HFF-Myc (cell line): ENCODE measurements around the gene DPP4.

Experiments used
- DNase-seq: peaks from one replicate; pipeline ENCODE4 v3.0.0-alpha.2; 2011; ENCODE audit warnings: low read depth; ENCODE audit errors: extremely low read depth
- H3K4me3 ChIP-seq: replicated peaks from 2 replicates; pipeline ENCODE4 v1.5.1; 2011; ENCODE audit warnings: low read depth, mild to moderate bottlenecking, control low read depth, low read length
- CTCF ChIP-seq: IDR thresholded peaks from 2 replicates; pipeline ENCODE4 v1.5.1; 2012; ENCODE audit warnings: mild to moderate bottlenecking, low read depth, low read length, control low read depth; ENCODE audit errors: missing control alignments

Gene DPP4

GRCh38 chr2:162013514-162014475 lies 60.2 kb downstream of the DPP4 start:
- no peak for DNase-seq
- H3K4me3 ChIP-seq, result no peak overlapping the region
- no peak for TF ChIP-seq CTCF

GRCh38 chr2:162012565-162013058 lies 61.4 kb downstream of the DPP4 start:
- H3K4me3 ChIP-seq, result no peak overlapping the region
- no peak for TF ChIP-seq CTCF
- DNase-seq, result no peak

DNA sequence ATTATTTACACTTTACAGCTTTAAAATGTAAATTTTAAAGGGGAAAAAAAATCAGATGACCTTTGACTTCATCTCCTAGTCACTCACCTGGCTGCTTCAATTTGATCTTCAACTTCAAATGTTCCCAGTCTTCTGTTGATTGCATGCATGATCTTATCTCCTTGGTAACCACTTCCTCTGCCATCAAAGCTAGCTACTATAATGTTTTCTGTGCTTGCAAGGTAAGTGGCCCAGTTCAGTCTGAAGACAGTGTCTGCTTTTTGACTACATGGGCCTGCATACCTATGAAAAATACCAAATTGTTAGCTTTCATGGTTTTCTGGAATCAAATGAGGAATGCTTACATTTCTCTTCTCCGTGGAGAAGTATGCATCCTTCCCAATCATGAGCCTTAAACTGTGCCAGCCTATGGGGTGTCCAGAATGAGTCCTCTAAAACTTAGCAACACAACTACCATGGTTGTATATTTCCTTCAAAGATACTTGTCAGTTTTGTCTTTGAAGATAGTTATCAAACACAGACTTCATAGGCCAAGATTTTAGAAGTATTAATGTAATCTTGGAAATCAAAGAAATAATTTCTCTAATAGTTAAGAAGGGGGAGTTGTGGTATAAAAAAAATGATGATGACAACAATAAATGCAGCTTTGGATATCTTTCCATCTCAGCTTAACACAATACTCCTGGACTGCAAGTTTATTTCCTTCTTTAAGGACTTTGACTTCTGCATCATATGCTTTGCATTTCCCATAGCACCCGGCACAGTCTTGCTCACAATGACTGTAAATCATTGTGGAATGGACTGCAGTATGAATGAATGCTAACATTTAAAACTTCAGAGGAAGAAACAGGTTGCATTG lies 62.1 kb downstream of the DPP4 start:
- TF ChIP-seq CTCF, result no peak
- H3K4me3 ChIP-seq, result no peak overlapping the region
- DNase-seq, result no peak

DNA sequence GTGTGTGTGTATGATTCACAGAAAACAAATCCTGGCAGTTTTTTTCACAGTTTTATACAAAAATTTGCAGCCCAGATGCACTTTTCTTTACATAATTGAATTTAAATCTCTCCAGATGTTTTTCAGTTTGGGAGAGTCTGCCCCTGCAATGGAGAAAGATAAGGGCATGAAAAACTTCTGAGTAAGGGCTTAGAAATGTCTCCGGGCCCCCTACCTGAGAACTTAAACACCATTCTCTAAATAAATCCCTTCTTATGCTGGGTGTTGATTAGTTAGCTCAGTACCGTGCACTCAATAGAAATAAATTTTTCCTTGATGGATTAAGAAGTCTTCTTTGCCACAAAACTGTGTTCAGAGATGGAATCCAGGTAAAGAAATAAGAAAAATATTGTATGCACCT lies 64.5 kb downstream of the DPP4 start:
- no peak overlapping the region for H3K4me3 ChIP-seq
- no peak for TF ChIP-seq CTCF
- DNase-seq, result no peak

DNA sequence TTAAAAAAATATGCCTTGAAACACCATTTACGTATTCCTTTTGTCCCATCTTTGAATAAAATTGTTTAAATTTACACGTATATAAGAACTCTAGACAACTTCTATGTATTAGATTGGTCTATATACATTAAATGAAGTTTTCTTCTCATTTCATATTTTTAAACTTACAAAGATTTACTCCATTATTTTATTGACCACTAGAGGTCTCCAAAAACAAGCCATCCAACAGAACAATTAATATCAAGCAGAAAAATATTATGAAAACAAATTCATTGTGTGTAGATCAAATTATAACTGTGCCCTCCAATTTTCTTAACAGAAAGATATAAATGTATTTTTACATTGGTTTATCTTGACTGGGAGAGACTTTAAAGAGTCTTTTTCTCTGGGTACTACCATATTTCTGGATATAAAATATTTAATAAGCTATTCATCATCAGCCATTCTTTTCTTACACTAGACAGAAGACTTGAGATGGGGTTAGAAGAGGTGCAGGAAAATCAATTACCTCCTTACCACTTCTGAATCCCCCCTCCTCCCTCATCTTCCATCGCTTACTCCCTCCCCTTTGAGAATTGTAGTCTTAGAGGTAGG lies 66.5 kb downstream of the DPP4 start:
- TF ChIP-seq CTCF, result peak; percentile 29
- no peak for DNase-seq
- no peak overlapping the region for H3K4me3 ChIP-seq

- no peak for TF ChIP-seq CTCF
- no peak for DNase-seq
- H3K4me3 ChIP-seq, result no peak overlapping the region
Observed at GRCh38 chr2:162006337-162006736, 67.7 kb downstream of the DPP4 start.
